ENCODE data around the gene TSHZ3.

- TF ChIP-seq CTCF (IDR thresholded peaks at IDR 0.05): no peak
- no peak for TF ChIP-seq EP300 (IDR thresholded peaks at IDR 0.05)
Measured at GRCh38 chr19:31314156-31314555, 35.1 kb downstream of the TSHZ3 start.
